Nucleus accumbens (tissue), 56 donors: ENCODE results near the gene NOS1.

Source experiments
- DNase-seq, 56 donors: peaks; one replicate each; lab custom pipeline; 2025; lab: John Stamatoyannopoulos, UW

NOS1 gene

DNA sequence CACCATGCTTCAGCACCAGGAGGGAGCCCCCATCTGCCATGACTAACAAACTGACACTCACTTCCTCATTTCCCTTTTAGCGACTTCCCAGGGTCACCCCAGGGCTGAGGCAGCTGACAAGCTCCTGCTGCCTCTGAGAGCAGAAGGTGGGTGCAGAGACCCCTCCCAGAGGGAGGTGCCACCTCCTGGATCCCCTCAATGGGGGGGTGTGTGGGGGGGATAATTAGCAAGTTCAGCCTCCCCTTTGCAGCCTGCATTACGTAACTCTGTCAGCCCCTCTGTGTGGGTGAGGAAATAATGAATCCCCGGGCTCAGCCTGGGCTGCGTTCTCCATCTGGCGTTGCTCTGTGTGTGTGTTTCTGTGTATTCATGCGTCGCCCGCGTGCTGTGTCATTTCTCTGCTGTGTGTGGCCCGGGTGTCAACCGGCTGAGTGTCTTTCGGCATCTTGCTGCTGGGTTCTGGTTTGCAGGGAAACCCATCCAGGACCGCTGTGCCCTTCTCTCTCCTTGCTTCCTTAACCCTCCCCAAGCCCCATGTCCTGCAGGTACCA is 28.0 kb downstream of the NOS1 start:
- peak in 7 of 56 donors; percentile 4 to 41 (median 11) for DNase-seq

- DNase-seq = no peak
Observed at GRCh38 chr12:117331691-117332090, 29.7 kb downstream of the NOS1 start.

DNA sequence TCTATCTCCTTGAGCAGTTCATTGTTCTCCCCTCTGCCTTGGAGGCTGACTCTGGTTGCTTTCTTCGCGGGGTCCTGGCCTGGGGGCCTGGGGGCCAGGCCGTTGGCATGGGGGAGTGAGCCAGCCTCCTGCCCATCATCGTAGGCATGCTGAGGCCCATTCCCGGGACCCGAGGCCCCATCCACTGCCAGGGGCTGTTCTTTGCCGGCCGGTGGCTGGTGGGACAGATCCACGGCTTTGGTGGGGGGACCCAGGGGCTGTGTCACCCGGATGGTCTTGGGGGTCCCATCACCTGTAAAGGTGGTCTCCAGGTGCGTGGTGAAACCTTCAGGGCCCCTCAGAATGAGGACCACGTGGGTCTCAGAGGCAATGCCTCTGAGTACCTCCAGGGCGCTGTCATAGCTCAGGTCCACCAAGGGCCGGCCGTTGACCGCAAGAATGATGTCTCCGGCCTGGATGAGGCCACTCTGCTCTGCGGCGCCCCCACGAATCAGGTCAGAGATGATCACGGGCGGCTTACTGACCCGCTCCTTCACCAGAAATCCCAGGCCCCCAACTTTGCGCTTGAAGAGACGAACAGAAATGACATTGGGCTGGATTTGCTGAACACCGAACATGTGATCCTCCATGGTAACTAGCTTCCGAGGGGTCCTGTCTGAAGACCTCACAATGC is 30.8 kb downstream of the NOS1 start:
- no peak for DNase-seq

DNA sequence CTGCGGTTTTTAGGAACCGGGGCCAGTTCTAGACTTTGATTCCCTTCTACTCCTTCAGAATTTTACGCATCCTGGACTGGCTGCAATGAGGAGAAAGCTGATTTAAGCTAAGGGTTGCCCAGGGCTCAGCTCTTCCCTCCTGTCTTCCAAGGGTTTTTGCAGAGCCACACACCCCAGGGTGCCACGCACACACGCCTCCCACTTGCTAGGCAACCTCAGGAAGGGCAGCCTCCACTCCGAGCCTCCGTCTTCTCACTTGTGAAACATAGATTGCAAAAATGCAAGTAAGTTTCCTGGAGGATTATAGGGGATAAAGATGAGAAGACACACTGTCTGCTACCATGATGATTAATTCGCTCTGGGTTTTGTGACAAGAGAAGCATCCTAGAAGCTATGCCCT is 31.7 kb downstream of the NOS1 start:
- DNase-seq = no peak

GRCh38 chr12:117328556-117329100 is 32.8 kb downstream of the NOS1 start:
- no peak for DNase-seq

DNA sequence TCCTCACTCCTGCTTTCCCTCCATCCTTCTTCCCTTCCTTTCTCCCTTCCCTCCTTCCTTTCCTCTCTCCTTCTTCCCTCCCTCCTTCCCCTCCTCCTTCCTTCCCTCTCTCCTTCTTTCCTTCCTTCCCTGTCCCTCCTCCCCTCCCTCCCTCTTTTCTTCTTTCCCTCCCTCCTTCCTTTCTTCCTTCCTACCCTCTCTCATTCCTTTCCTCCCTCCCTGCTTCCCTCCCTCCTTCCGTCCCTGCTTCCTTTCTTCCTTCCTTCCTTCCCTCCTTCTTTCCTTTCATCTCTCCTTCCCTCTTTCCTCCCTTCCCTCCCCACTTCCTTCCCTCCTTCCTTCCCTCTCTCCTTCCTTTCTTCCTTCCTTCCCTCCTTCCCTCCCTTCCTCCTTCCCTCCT is 39.0 kb downstream of the NOS1 start:
- DNase-seq = no peak

DNA sequence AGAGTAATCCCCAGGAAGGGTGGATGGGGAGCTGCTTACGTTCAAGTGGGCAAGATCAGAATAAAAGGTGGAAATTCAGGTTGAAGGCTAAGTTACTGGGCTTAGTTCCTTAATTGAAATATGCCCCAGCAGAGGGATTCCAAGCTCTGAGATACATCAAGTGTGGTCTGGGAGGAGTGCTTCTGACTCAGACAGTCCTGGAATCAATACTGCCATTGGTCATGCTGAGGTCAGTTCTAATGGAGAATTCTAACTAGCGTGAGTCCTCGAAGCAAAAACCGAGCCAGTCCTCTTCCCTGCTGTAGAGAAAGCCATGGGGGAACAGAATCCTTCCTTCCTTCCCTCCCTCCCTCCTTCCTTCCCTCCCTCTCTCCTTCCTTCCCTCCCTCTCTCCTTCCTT is 39.9 kb downstream of the NOS1 start:
- DNase-seq = no peak

- DNase-seq = no peak
Observed at GRCh38 chr12:117318591-117318990, 42.8 kb downstream of the NOS1 start.

DNA sequence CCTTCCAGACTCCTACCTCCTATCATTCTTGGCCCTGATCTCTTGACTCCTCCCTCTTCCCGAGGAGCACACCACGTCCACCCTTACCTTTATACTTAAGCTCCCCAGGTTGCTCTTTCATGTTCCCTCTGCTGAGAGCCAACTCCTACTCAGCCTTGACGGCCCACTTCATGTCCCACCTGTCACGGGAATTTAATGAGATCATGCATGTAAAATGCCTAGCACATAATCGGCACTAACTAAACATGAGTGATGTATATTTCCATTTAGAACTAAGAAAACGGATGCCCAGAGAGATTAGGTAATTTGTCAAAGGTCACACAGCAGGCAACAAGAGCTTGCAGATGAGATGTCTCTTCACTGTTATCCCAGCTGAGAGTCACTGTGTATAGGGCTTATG is 45.1 kb downstream of the NOS1 start:
- no peak for DNase-seq

GRCh38 chr12:117313926-117314325 is 47.5 kb downstream of the NOS1 start:
- DNase-seq = no peak

- no peak for DNase-seq
Observed at GRCh38 chr12:117312770-117313169, 48.7 kb downstream of the NOS1 start.

- no peak for DNase-seq
Observed at GRCh38 chr12:117309276-117309925, 52.0 kb downstream of the NOS1 start.

GRCh38 chr12:117300174-117300573 is 61.3 kb downstream of the NOS1 start:
- no peak for DNase-seq

GRCh38 chr12:117298648-117299225 is 62.7 kb downstream of the NOS1 start:
- DNase-seq = peak in 1 of 56 donors; percentile 5

DNA sequence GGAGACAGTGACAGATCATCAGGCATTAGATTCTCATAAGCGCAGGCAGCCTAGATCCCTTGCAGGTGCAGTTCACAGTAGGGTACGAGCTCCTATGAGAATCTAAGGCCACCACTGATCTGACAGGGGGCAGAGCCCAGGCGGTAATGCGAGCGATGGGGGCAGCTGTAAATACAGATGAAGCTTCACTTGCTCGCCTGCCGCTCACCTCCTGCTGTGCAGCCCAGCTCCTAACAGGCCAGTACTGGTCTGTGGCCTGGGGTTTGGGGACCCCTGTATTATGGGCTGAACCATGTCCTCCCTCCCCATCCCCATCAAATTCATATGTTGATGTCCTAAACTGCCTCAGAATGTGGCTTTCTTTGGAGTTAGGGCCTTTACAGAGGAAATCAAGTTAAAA is 63.2 kb downstream of the NOS1 start:
- DNase-seq = no peak

- DNase-seq = peak in 1 of 56 donors; percentile 13
Observed at GRCh38 chr12:117294189-117294603, 67.2 kb downstream of the NOS1 start.

GRCh38 chr12:117293510-117293909 is 67.9 kb downstream of the NOS1 start:
- DNase-seq = no peak

GRCh38 chr12:117292688-117293087 is 68.7 kb downstream of the NOS1 start:
- DNase-seq = no peak

DNA sequence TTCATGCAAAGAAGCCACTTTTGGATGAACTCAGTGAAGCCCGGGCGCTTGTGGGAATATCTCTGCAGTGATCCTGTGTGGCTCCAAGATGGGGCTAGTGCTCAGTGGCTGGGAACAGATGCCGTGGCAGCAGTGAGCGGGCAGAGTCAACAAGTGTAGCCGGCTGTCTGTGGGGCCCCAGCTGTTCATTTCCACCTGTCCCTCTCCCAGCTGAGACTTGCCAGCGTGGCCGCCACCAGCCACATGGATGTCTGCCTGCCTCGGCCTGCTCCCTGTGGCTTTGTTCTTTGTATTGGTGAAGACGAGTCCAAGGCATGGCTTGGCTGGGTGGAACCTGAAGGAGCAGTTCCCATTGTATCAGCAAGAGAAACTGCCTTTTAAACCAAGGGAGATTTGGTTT is 77.3 kb downstream of the NOS1 start:
- peak in 1 of 56 donors; percentile 1 for DNase-seq

DNA sequence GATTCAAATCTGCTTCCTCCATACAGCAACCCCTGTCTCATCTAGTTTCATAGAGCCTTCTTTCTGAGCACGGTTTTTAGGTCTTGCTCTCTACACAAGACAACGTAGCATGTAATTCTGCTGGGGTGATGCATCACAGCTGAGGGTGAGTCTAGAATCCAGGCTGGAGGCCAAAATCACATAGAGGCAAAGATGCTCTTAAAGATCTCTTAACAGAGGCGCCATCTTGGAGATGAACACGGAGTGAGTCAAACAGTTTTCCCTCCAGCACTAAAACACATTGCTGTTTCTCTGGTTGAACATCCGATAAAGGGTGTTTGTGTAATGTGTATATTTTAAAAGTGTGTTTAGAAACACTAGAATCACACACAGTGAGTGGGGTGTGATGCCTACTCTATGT is 78.9 kb downstream of the NOS1 start:
- no peak for DNase-seq

DNA sequence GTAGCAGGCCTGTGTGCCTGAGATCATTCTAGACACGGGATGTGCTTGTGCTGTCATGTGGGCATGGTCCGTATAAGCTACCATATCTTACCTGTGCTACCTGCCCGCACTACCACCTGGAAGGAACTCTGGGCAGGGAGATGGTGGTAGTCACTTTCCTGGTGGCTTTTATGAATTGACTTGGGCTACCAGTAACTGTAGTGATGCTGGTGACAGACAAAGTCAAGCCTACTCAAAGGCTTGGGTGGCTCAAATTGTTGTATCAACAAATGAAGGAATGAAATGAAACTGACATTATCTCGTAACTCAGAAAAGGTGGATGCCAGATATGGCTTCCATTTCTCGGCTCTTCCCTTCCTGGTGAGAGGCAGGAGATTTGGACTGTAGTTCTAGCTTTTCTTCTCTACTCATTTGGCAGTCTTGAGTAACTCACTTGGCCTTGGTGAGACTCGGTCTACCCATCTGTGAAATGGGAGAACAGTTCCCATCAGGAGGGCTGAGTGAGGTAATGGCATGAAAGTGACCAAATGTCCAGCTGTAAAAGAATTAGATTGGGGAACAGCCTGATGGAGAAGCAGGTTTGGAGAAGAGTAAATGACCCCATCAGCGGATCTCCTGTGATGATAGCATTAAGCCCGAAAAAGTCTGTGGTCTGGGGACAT is 81.3 kb downstream of the NOS1 start:
- no peak for DNase-seq
